Neutrophil (primary cell): ENCODE data around the gene GPS1.

Experiments
- H3K27ac ChIP-seq: fragments of 200-600 bp; sonication (generic); 2 replicates; pipeline ENCODE4 v1.5.1; 2016; ENCODE audit warnings: mild to moderate bottlenecking, moderate library complexity
- H3K27me3 ChIP-seq: fragments of 200-600 bp; sonication (generic); 2 replicates; pipeline ENCODE4 v1.6.0; 2016; ENCODE audit warnings: mild to moderate bottlenecking
- H3K36me3 ChIP-seq: fragments of 200-600 bp; sonication (generic); 2 replicates; pipeline ENCODE4 v1.5.1; 2017
- H3K4me1 ChIP-seq, 2 experiments: fragments of 200-600 bp in 1 of 2; sonication (generic) in 1 of 2; 1 replicate in 1 of 2; 2 replicates in 1 of 2; pipeline versions ENCODE4 v1.5.1 to v1.6.1; 2013 to 2016; ENCODE audit warnings: low read depth in 1 of 2, low read length in 1 of 2, mild to moderate bottlenecking in 1 of 2, moderate library complexity in 1 of 2; ENCODE audit not compliant: control insufficient read depth in 1 of 2, insufficient read depth in 1 of 2
- H3K4me3 ChIP-seq, 2 experiments: fragments of 200-600 bp in 1 of 2; sonication (generic) in 1 of 2; 1 replicate in 1 of 2; 2 replicates in 1 of 2; pipeline ENCODE4 v1.5.1; 2013 to 2016; ENCODE audit warnings: low read depth in 1 of 2, low read length in 1 of 2, mild to moderate bottlenecking in 1 of 2, moderate library complexity in 1 of 2
- H3K9me3 ChIP-seq: fragments of 200-600 bp; sonication (generic); 2 replicates; pipeline ENCODE4 v1.5.1; 2016
- TF ChIP-seq, protein P1 (sequence below): fragments of 200-600 bp; sonication (generic); IDR thresholded peaks from 2 replicates; pipeline ENCODE4 v1.5.1; 2016; ENCODE audit warnings: antibody characterized with exemption

GPS1 gene

DNA sequence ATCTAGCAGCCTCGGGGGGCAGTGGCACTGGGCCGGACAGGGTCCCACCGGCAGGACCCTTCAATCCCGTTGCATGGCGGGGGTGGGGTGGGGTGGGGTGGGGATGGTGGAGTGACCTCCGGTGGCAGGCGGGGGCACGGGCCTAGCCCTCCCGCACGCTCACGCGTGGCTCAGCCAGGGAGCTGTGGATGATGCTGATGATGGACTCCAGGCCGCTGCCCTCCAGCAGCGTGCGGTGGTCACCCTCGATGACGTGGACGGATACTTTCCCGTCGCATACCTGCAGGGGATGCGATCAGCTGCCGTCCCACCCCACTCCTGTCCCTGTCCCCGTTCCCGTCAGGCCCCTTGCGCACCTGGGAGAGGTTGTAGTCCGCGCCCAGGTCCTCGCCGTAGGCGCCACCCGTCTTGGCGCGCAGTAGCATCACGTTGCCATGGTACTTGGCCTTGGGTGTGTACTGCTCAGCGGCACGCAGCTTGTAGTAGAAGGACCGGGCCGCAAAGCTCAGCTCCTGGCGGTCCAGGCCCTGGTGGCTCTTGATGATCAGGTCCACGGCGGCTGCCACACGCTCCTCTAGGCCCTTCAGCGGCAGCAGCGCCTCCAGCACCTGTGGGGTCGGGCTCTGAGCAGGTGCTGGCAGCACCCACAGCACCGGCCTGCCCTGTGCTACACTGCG lies 27.4 kb downstream of the GPS1 start:
- TF ChIP-seq, protein P1, sequence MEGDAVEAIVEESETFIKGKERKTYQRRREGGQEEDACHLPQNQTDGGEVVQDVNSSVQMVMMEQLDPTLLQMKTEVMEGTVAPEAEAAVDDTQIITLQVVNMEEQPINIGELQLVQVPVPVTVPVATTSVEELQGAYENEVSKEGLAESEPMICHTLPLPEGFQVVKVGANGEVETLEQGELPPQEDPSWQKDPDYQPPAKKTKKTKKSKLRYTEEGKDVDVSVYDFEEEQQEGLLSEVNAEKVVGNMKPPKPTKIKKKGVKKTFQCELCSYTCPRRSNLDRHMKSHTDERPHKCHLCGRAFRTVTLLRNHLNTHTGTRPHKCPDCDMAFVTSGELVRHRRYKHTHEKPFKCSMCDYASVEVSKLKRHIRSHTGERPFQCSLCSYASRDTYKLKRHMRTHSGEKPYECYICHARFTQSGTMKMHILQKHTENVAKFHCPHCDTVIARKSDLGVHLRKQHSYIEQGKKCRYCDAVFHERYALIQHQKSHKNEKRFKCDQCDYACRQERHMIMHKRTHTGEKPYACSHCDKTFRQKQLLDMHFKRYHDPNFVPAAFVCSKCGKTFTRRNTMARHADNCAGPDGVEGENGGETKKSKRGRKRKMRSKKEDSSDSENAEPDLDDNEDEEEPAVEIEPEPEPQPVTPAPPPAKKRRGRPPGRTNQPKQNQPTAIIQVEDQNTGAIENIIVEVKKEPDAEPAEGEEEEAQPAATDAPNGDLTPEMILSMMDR, result no peak
- Histone ChIP-seq H3K9me3 (no peaks in the 10 kb centered on the region), H3K27ac (no peak overlapping the region), H3K4me3 (no peak overlapping the region), H3K4me1 (no peaks in the 10 kb centered on the region), H3K36me3 (peaks cover 25% of the 10 kb centered on the region), H3K27me3 (no peaks in the 10 kb centered on the region)

DNA sequence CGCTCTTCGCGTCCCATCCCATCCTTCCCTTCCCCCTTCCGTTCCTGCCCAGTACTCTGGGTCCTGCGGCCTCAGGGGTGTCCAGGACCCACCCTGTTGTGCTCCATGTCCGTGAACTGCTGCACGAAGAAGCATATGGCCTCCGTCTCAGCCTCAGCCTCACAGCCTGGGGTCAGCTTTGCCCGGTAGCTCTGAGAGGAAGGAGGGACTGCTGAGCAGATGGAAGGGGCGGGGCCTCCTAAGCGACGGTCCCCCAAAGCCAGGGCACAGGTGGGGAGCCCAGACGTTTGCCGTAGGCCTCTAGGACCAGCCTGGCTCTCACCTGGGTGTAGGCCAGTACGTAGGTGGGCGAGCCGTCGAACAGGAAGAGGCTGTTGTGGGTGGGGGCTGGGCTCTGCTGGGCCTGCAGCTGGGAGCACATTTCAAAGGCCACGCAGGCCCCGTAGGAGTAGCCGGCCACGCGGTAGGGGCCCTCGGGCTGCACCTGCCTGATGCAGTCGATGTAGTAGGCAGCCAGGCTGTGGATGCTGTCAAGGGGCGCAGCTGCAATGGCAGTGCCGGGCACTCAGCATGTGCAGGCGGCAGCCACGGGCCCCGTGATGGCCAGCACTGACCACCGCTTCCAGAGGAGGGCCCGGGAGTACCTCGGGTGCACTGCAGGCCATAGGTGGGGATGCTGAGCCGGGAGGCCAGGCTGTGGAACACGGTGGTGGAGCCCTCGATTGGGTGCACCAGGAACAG lies 28.5 kb downstream of the GPS1 start:
- Histone ChIP-seq H3K36me3 (peaks cover 28% of the 10 kb centered on the region), H3K4me1 (no peaks in the 10 kb centered on the region), H3K4me3 (no peak overlapping the region), H3K27me3 (no peaks in the 10 kb centered on the region), H3K9me3 (no peaks in the 10 kb centered on the region), H3K27ac (no peak overlapping the region)
- TF ChIP-seq, protein P1, result no peak

DNA sequence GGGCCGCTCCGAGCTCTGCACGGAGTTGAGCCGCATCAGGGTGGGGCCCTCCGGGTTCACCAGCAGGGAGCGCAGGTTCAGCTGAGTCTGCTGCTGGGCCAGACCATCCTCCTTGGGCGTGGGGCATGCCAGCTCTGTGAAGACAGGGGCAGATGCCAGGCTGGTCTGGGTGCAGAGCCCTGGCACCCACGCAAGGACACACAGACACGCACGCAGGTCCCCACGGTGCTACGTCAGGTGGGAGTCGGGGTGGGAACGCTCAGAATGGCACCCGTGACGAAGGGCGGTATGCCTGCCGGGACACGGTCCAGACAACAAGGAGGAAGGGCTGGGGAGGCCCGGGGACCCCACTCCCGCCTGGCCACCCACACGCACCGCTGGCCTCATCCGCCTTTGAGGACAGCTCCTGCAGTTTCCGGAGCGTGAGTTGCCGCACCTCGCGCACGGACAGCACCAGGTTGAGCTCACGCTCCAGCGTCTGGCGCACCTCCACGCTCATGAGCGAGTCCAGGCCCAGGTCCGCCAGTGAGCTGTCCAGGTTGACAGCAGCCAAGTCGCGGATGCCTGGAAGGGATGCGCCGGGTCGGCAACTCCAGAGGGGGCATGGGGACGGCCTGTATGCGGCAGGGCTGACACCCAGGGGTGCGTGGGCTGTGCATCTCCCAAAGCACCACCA lies 29.2 kb downstream of the GPS1 start:
- no peaks in the 10 kb centered on the region for H3K27me3 ChIP-seq
- H3K27ac ChIP-seq, result no peak overlapping the region
- H3K9me3 ChIP-seq, result no peaks in the 10 kb centered on the region
- H3K4me1 ChIP-seq, result no peaks in the 10 kb centered on the region
- TF ChIP-seq, protein P1, result no peak
- H3K36me3 ChIP-seq, result peaks cover 34% of the 10 kb centered on the region
- no peak overlapping the region for H3K4me3 ChIP-seq

DNA sequence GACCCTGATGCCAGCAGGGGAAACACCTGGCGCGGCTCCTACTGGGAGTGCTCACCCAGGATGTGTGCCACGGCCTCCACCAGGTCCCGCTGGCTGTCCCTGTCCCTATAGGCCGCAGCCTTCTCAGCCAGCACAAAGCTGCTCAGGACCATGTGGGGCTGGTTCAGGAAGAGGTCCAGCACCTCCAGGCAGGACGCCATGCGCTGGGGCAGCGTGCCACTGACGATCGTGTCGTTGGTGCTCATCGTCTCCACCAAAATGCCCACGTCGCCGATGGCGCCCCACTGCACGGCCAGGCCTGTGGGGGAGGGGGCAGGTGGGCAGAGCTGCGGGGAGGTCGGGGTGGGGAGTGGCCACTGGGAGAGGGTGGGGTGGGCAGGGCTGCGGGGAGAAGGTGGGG lies 29.8 kb downstream of the GPS1 start:
- Histone ChIP-seq H3K9me3 (no peaks in the 10 kb centered on the region), H3K4me1 (no peaks in the 10 kb centered on the region), H3K27ac (no peak overlapping the region), H3K27me3 (no peaks in the 10 kb centered on the region), H3K4me3 (no peak overlapping the region), H3K36me3 (peaks cover 40% of the 10 kb centered on the region)
- TF ChIP-seq, protein P1, result no peak

DNA sequence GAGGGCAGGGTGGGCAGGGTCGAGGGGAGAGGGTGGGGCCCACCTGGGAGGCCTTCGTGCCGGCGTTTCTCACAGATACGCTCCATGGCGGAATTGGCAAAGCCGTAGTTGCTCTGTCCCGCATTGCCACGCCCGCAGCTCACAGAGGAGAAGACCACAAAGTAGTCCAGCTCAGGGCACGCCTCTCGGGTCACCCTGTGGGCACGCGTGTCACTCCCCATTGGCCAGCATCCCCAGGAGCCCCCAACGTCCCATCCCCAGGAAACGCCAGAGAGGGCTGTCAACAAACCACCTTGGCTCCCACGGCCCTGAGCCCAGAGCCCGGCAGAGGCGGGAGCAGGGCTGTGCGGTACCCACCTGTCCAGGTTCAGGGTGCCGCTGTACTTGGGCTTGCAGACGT lies 30.3 kb downstream of the GPS1 start:
- TF ChIP-seq, protein P1, result no peak
- Histone ChIP-seq H3K27me3 (no peaks in the 10 kb centered on the region), H3K4me1 (no peaks in the 10 kb centered on the region), H3K36me3 (peaks cover 43% of the 10 kb centered on the region), H3K4me3 (no peak overlapping the region), H3K27ac (no peak overlapping the region), H3K9me3 (no peaks in the 10 kb centered on the region)
